H1 (cell line): ENCODE data around the gene MACROD2. TPM values are rescaled to one million over a fixed set of nuclear protein-coding genes. Genes with fewer than 3 reads are reported as not detected.

Experiments
- CTCF ChIA-PET: fragments of 300-600 bp; sonication (Branson Sonifier 250); formaldehyde crosslinking; loops from one replicate; lab custom pipeline; 2021; ENCODE audit not compliant: partially characterized antibody; lab: Charles Lee
- POLR2A ChIA-PET: fragments of 300-600 bp; sonication (Branson Sonifier 250); formaldehyde crosslinking; loops from one replicate; lab custom pipeline; 2021; ENCODE audit warnings: inconsistent platforms; ENCODE audit not compliant: partially characterized antibody; lab: Charles Lee
- DNase-seq, 2 experiments: peaks; one replicate each; pipeline versions ENCODE4 v3.0.0 to v3.0.0-alpha.2; 2010 to 2022; ENCODE audit warnings: low spot score in 2 of 2, low read depth in 1 of 2, mixed read lengths in 1 of 2
- FAIRE-seq: peaks from 2 replicates; lab custom pipeline; 2011; peaks lifted over from hg19 to GRCh38; lab: Jason Lieb, UNC
- H2AFZ ChIP-seq: 2 replicates; pipeline ENCODE4 v1.8.1; 2012; ENCODE audit warnings: low read length, inconsistent platforms
- H2AK5ac ChIP-seq: 2 replicates; pipeline ENCODE4 v1.6.1; 2013; ENCODE audit warnings: low read depth, low read length
- H2BK120ac ChIP-seq: replicated peaks from 2 replicates; pipeline ENCODE3; 2013; ENCODE audit warnings: low read depth, low read length, inconsistent platforms
- H2BK12ac ChIP-seq: 2 replicates; pipeline ENCODE4 v1.6.1; 2013; ENCODE audit warnings: low read depth, low read length
- H2BK15ac ChIP-seq: 2 replicates; pipeline ENCODE4 v1.6.1; 2013; ENCODE audit warnings: low read length
- H2BK20ac ChIP-seq: 2 replicates; pipeline ENCODE4 v1.6.1; 2013; ENCODE audit warnings: low read length
- H2BK5ac ChIP-seq: 2 replicates; pipeline ENCODE4 v1.6.1; 2013; ENCODE audit warnings: low read depth, low read length
- H3K14ac ChIP-seq: 2 replicates; pipeline ENCODE4 v1.6.1; 2013; ENCODE audit warnings: inconsistent platforms; ENCODE audit not compliant: insufficient read length
- H3K18ac ChIP-seq: 2 replicates; pipeline ENCODE4 v1.6.1; 2013; ENCODE audit warnings: low read length; ENCODE audit errors: extremely low read depth
- H3K23ac ChIP-seq: 2 replicates; pipeline ENCODE4 v1.6.1; 2013; ENCODE audit warnings: inconsistent platforms; ENCODE audit not compliant: insufficient read length
- H3K23me2 ChIP-seq: 2 replicates; pipeline ENCODE4 v1.6.1; 2013; ENCODE audit warnings: low read depth, low read length
- H3K27ac ChIP-seq: 2 replicates; pipeline ENCODE4 v1.6.1; 2011; ENCODE audit warnings: low read depth, low read length, inconsistent platforms
- H3K27me3 ChIP-seq, 4 experiments: replicated peaks in 1 of 4; 1 replicate in 1 of 4; 2 replicates in 3 of 4; pipeline versions ENCODE4 v1.6.1 to v1.8.1; 2011 to 2013; ENCODE audit warnings: low read length in 3 of 4, mild to moderate bottlenecking in 3 of 4, inconsistent platforms in 2 of 4, mixed read lengths in 2 of 4, moderate library complexity in 1 of 4; ENCODE audit not compliant: control insufficient read depth in 3 of 4, insufficient read depth in 3 of 4; ENCODE audit errors: extremely low read depth in 1 of 4
- H3K36me3 ChIP-seq, 4 experiments: 2 replicates each; pipeline versions ENCODE4 v1.6.1 to v1.8.1; 2011 to 2013; ENCODE audit warnings: mild to moderate bottlenecking in 4 of 4, low read length in 3 of 4, moderate library complexity in 2 of 4, control low read depth in 1 of 4, inconsistent platforms in 1 of 4; ENCODE audit not compliant: insufficient read depth in 4 of 4, control insufficient read depth in 2 of 4
- H3K4ac ChIP-seq: replicated peaks from 2 replicates; pipeline ENCODE3; 2013; ENCODE audit warnings: low read length, low read depth, mixed read lengths, inconsistent platforms; ENCODE audit not compliant: insufficient read length
- H3K4me1 ChIP-seq, 4 experiments: replicated peaks in 1 of 4; 1 replicate in 1 of 4; 2 replicates in 3 of 4; pipeline versions ENCODE4 v1.6.1 to v1.8.1; 2011 to 2013; ENCODE audit warnings: low read length in 3 of 4, inconsistent platforms in 2 of 4, mixed read lengths in 1 of 4; ENCODE audit not compliant: insufficient read depth in 4 of 4, control insufficient read depth in 3 of 4
- H3K4me2 ChIP-seq, 2 experiments: 2 replicates each; pipeline versions ENCODE4 v1.6.1 to v1.8.1; 2011 to 2013; ENCODE audit warnings: low read depth in 2 of 2, low read length in 2 of 2, control low read depth in 1 of 2, inconsistent platforms in 1 of 2, mild to moderate bottlenecking in 1 of 2; ENCODE audit not compliant: insufficient read depth in 1 of 2
- H3K4me3 ChIP-seq, 4 experiments: fragments of 200-600, 300-600 bp in 1 of 4; sonication (generic), shearing (Covaris generic), sonication (Bioruptor Twin) in 1 of 4; 2 replicates each; pipeline versions ENCODE4 v1.5.1 to v1.8.1; 2011 to 2016; ENCODE audit warnings: low read length in 4 of 4, low read depth in 3 of 4, control low read depth in 2 of 4, inconsistent platforms in 2 of 4, mild to moderate bottlenecking in 2 of 4, mixed read lengths in 1 of 4, moderate library complexity in 1 of 4; ENCODE audit not compliant: insufficient read depth in 2 of 4; ENCODE audit errors: extremely low read depth in 1 of 4
- H3K56ac ChIP-seq: replicated peaks from 2 replicates; pipeline ENCODE3; 2013; ENCODE audit warnings: low read depth, mild to moderate bottlenecking, mixed read lengths, low read length, inconsistent platforms; ENCODE audit not compliant: insufficient read length
- H3K79me1 ChIP-seq: 2 replicates; pipeline ENCODE4 v1.6.1; 2013; ENCODE audit warnings: low read depth, low read length, control low read depth
- H3K79me2 ChIP-seq, 2 experiments: 2 replicates each; pipeline versions ENCODE4 v1.6.1 to v1.8.1; 2012 to 2013; ENCODE audit warnings: low read length in 2 of 2, mild to moderate bottlenecking in 2 of 2, inconsistent platforms in 1 of 2; ENCODE audit not compliant: insufficient read depth in 2 of 2, control insufficient read depth in 1 of 2
- H3K9ac ChIP-seq, 4 experiments: replicated peaks in 1 of 4; 1 replicate in 1 of 4; 2 replicates in 3 of 4; pipeline versions ENCODE4 v1.6.1 to v1.8.1; 2011 to 2013; ENCODE audit warnings: low read depth in 3 of 4, low read length in 3 of 4, control low read depth in 2 of 4, mild to moderate bottlenecking in 2 of 4, moderate library complexity in 2 of 4, inconsistent platforms in 1 of 4; ENCODE audit errors: extremely low read depth in 1 of 4
- H3K9me3 ChIP-seq, 2 experiments: 2 replicates each; pipeline versions ENCODE4 v1.6.1 to v1.8.1; 2012 to 2013; ENCODE audit warnings: mild to moderate bottlenecking in 2 of 2, moderate library complexity in 2 of 2, control low read depth in 1 of 2, inconsistent platforms in 1 of 2, low read depth in 1 of 2, low read length in 1 of 2, mixed read lengths in 1 of 2; ENCODE audit not compliant: insufficient read depth in 2 of 2
- H4K20me1 ChIP-seq, 2 experiments: replicated peaks in 1 of 2; 2 replicates each; pipeline versions ENCODE3 to v1.8.1; 2011 to 2013; ENCODE audit warnings: inconsistent platforms in 2 of 2, low read length in 2 of 2, mild to moderate bottlenecking in 1 of 2; ENCODE audit not compliant: insufficient read depth in 2 of 2, control insufficient read depth in 1 of 2
- H4K5ac ChIP-seq: 2 replicates; pipeline ENCODE4 v1.6.1; 2013; ENCODE audit warnings: low read length, low read depth, mixed read lengths, inconsistent platforms; ENCODE audit not compliant: insufficient read length
- H4K8ac ChIP-seq: 2 replicates; pipeline ENCODE4 v1.8.0; 2013; ENCODE audit warnings: mild to moderate bottlenecking, moderate library complexity, low read length, inconsistent platforms; ENCODE audit not compliant: insufficient read depth; ENCODE audit errors: extremely low read depth
- H4K91ac ChIP-seq: replicated peaks from 2 replicates; pipeline ENCODE3; 2013; ENCODE audit warnings: low read length, mixed read lengths, inconsistent platforms; ENCODE audit not compliant: insufficient read length
- CEBPB ChIP-seq: IDR thresholded peaks from 2 replicates; pipeline ENCODE4 v1.6.1; 2012; ENCODE audit warnings: low read depth, low read length
- GABPA ChIP-seq: IDR thresholded peaks from 2 replicates; pipeline ENCODE4 v1.6.1; 2011; ENCODE audit warnings: mild to moderate bottlenecking, low read length, moderate library complexity, borderline replicate concordance; ENCODE audit not compliant: insufficient read depth
- KDM4A ChIP-seq: IDR thresholded peaks from one replicate; pipeline ENCODE4 v1.7.1; 2012; ENCODE audit warnings: low read depth, mild to moderate bottlenecking, moderate library complexity, low read length, inconsistent platforms; ENCODE audit not compliant: severe bottlenecking
- KDM5A ChIP-seq: fragments of 200-600 bp; IDR thresholded peaks from 2 replicates; pipeline ENCODE4 v1.7.1; 2012; ENCODE audit warnings: mild to moderate bottlenecking, low read length, inconsistent platforms, mixed read lengths
- polyA plus RNA-seq, 7 experiments: library from polyadenylated mRNA; depleted of rRNA in 3 of 7; stranded (reverse) in 5 of 7; unstranded in 2 of 7; fragments of >200 nt in 5 of 7; fragments of 200-250 nt in 2 of 7; gene quantifications; 1 replicate in 5 of 7; 2 replicates in 1 of 7; 4 replicates in 1 of 7; pipeline versions ENCODE4 v1.2.1 to v1.2.3, GENCODE V29; 2011 to 2013; ENCODE audit warnings: missing spikeins in 2 of 7, mixed read lengths in 2 of 7
- total RNA-seq: library from RNA; stranded (reverse); fragmentation: NEBNext Ultra II Directional; extraction: Animal tissue kit (Norgen Biotek cat#: 25700); gene quantifications from 2 replicates; pipeline ENCODE4 v1.2.1, GENCODE V29; 2021
- TF ChIP-seq, protein P1 (sequence below): IDR thresholded peaks from 2 replicates; pipeline ENCODE4 v1.6.1; 2012; ENCODE audit warnings: inconsistent platforms

Gene MACROD2
- total and polyA plus RNA-seq, 2 of the 8 experiments (the other 6 are each of a cell fraction or from before 2014, with no cell fraction given) = 0.70 to 3.9 TPM

- no peak for FAIRE-seq
Observed at GRCh38 chr20:15205719-15206118, 1210.4 kb downstream of the MACROD2 start.

More at GRCh38 chr20:15205719-15206118, 1210.4 kb downstream of the MACROD2 start:
- Histone ChIP-seq H4K8ac (no peak overlapping the region), H3K4me3 (no peak overlapping the region), H3K4me2 (no peak overlapping the region), H2AK5ac (no peak overlapping the region), H3K14ac (no peak overlapping the region), H4K5ac (no peak overlapping the region), H3K27ac (no peak overlapping the region), H2AFZ (no peak overlapping the region), H2BK20ac (no peak overlapping the region), H3K9me3 (no peaks in the 10 kb centered on the region), H3K4me1 (no peaks in the 10 kb centered on the region), H3K23me2 (no peaks in the 10 kb centered on the region), H3K23ac (no peak overlapping the region), H4K91ac (no peak overlapping the region), H3K27me3 (no peaks in the 10 kb centered on the region), H2BK120ac (no peak overlapping the region), H4K20me1 (no peaks in the 10 kb centered on the region), H3K9ac (no peak overlapping the region), H3K36me3 (no peaks in the 10 kb centered on the region), H3K56ac (no peak overlapping the region), H3K18ac (no peak overlapping the region), H2BK5ac (no peak overlapping the region), H3K79me1 (no peaks in the 10 kb centered on the region), H3K4ac (no peak overlapping the region), H2BK15ac (no peak overlapping the region), H2BK12ac (no peak overlapping the region), H3K79me2 (no peaks in the 10 kb centered on the region)
- TF ChIP-seq GABPA (no peak), CEBPB (no peak), KDM5A (no peak), KDM4A (no peak)
- TF ChIP-seq, protein P1, sequence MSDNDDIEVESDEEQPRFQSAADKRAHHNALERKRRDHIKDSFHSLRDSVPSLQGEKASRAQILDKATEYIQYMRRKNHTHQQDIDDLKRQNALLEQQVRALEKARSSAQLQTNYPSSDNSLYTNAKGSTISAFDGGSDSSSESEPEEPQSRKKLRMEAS = no peak
- ChIA-PET POLR2A (no interaction called here), CTCF (no interaction called here)
- DNase-seq = no peak
